Measurements from ENCODE around the gene NEUROG3.
"Not testable (repeated sequence)": the region's sequence is repeated elsewhere in the genome, so short reads cannot be mapped to it uniquely, and the experiment has no call there.

Gene NEUROG3

GRCh38 chr10:69571618-69572158, 1.5 kb downstream of the NEUROG3 start:
- DNase-seq (ENCODE audit: low spot score): no peak

DNA sequence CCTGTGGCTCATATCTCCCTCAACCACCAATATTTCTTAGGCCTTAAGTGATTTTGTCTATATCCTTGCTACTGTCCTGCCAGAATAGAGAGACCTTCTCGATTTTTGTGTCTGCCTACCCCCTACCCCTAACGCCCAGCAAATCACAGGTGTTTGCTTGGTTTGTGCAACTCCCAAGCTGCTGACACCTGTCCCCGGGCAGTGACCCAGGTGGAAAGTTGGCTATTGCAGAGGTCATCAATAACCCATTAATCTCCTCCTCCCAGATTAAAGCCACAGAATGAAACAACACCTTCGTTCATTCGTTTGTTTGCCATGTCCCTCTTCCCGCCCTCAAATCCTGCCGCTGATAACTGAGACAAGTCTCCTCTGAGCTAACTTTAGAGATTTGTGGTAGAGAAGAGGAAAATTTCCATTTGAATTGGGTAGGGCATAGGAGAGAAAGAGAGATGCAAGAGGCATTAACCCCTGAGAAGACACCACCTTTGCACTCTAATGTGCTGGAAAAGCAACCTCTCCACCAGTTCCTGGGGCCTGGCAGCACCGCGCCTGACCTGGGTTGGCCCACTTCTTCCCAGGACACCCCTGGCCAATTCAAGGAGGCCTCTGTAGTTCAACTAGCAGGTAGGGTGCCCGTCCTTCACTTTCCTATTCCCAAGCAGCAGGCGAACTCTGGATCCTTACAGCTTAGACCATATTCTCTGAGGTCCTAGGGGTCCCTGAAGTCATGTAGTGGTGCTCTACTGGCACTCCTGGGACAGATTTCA, 3.0 kb downstream of the NEUROG3 start:
- DNase-seq (ENCODE audit: low spot score): no peak

- DNase-seq (ENCODE audit: low spot score): no peak
Measured at GRCh38 chr10:69569396-69569934, 3.8 kb downstream of the NEUROG3 start.

DNA sequence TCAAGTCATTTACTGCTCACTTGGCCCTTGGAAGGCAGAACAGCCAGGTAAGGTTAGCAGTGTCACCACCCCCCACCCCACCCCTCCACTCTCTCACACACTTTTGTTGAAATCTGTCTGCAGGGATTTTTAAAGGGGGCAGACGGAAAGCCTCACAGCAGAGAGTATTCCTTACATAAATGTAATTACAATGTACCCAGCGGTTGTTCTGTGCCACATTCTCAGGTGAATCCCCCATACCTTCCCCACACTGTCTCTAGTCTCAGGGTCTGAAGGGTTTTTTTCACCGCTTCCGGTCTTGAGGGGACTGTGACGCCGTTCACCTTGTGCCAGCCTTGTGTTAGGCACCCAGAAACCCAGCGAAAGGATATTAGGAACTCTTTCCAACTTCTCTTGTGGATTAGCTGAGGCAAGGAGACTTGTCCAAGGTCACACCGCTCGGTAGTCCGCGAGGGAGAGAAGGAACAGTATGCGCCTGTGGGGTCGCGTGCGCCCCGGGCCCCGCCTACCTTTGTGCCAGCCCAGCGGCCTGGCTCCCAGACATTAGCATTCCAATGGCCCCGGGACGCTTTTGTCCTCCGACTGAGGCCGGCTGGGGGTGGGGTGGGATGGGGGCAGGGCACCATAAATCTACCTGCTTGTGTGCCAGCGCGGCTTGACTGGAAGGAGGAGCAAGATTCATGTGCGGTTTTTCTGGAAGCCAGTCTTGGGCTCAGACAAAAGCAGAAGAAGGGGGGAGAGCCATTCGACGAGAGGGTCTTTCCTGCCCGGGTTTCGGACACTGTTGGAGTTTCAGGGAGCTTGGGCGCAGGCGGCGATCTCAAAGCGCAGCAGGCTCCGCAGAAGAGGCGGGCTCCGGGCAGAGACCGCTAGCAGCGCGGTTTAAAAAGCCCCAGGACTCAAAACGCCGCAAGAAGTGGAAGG, 4.5 kb downstream of the NEUROG3 start:
- DNase-seq (ENCODE audit: low spot score): no peak

DNA sequence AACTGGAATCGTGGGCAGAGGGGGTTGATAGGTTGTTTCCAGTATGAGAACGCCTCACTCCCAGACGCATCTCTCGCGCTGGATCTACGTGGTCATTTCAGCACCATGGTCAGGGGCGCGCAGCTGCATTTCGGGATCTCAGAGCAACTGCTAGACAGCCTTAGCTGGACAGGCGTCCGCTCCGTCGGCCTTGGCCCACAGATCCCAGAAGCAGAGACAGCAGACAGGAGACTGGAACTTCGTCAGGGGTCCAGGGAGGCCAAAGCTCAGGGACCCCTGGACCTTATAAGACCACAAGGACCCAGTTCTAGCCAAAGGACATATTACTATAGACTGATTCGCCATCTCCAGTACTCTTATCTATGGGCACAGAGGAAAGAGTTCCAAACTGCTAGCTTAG, 5.3 kb downstream of the NEUROG3 start:
- DNase-seq (ENCODE audit: low spot score): peak; percentile 82

DNA sequence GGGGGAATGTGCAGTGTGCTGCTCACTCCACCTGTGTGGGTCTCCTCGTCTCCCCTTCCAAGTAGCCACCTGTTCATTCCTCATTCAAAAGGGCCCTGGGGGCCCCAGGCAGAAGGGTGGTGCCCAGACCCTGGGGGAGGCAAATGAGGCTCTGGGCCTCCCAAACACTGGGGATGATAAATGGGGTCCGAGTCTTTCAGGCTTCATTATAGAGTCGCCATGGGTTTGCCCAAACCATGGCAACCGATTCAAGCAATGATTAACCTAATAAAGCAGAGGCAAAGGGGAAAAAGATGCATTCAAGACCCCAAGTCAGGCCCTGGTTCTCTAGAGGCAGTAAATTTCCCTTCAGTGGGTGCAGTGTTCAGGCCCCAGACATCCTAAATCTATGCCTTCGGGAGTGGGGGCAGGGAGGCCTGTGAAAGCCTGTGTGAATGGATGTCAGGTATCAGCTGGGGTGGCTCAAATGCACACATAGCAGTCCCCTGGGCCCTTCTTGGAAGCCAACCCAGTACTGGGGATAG, 10.4 kb downstream of the NEUROG3 start:
- no peak for DNase-seq (ENCODE audit: low spot score)

- no peak for DNase-seq (ENCODE audit: low spot score)
Measured at GRCh38 chr10:69559525-69559924, 13.7 kb downstream of the NEUROG3 start.

GRCh38 chr10:69558559-69558958, 14.7 kb downstream of the NEUROG3 start:
- no peak for DNase-seq (ENCODE audit: low spot score)

- DNase-seq (ENCODE audit: low spot score): no peak
Measured at GRCh38 chr10:69554611-69555010, 18.6 kb downstream of the NEUROG3 start.

DNA sequence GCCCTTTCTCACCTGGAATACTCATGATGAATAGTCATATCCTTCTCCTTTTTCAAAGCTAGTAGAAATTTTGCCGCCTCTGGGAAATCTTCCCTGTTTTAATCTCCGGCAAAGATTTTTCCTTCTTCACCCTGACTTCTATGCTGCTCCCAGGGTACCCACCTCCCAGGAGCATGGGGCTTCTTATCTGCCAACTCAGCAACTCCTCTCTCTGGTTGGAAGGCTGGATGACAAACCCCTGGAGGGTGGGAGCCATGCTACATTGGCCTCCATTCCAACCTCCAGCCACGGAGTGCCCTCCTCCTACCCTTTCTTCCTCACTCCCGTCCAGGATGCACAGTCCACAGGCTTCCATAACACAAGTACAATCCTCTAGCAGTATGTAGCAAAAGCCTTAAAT, 19.9 kb downstream of the NEUROG3 start:
- no peak for DNase-seq (ENCODE audit: low spot score)

DNA sequence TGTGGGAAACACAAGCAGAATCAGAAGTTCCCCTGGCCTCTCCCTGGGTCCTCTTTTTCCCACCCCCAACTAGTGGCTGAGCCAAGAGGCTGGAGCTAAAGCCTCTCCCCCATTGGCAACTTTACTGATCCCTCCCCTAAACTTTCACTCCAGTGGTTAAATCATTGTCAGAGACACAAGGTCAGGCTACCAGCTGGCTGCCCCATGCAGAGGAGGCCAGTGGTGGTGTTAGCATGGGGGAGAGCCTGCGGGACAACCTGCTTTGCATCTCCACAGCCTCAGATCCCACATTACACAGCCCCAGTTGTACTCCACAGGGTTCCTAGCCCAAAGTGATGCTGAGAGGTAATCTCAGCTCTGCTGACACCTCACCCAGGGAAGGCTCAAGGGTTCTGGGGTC, 21.0 kb downstream of the NEUROG3 start:
- no peak for DNase-seq (ENCODE audit: low spot score)

- DNase-seq (ENCODE audit: low spot score): no peak
Measured at GRCh38 chr10:69549959-69550358, 23.3 kb downstream of the NEUROG3 start.

DNA sequence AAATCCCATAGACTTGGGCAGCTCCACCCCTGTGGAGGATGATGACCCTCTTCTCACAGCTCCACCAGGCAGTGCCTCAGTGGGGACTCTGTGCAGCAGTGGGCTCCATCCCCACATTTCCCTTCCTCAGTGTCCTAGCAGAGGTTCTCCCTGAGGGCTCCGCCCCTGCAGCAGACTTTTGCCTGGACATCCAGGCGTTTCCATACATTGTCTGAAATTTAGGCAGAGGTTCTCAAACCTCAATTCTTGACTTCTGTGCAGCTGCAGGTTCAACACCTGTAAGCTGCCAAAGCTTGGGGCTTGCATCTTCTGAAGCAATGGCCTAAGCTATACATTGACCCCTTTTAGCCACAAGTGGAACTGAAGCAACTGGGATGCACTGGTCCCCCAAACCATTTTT, 31.8 kb downstream of the NEUROG3 start:
- DNase-seq (ENCODE audit: low spot score): no peak

DNA sequence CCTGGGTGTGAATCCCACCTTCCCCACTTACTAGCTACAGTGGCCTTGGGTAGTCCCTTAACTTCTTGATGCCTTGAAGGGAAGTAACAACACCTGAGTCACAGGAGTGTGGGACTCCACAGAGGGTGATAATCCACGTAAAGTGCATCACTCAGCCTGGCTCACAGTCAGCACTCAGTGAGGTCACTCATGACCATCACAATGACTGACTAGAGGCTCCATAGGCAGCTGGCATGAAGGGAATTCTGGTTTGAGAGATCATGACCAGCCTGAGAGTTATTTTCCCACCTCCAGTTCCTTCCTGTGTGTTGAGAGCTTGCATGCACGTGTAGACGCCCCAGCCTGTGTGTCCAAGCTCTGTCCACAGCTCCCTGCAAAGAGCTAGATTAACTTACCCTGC, 34.8 kb downstream of the NEUROG3 start:
- DNase-seq (ENCODE audit: low spot score): no peak

- no peak for DNase-seq (ENCODE audit: low spot score)
Measured at GRCh38 chr10:69537449-69537848, 35.8 kb downstream of the NEUROG3 start.

- not testable (repeated sequence) for DNase-seq (ENCODE audit: low spot score)
Measured at GRCh38 chr10:69536521-69536920, 36.7 kb downstream of the NEUROG3 start.

DNA sequence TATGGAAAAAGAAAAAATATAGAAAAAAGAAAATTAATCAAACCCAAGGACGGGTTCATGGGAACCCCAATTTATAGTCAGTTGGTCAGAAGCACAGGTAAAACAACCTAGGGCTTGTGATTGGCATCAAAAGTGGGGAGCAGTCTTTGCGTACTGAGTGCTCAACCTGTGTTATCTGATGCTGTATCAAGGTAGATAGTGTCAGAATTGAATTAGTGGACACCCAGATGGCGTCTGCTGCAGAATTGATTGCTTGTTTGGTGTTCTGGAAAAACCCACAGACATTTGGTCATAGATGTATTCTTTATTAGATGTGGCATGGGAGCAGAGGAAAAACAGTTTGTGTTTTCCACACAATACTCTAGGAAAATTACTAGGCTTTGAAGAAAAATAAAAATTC, 39.6 kb downstream of the NEUROG3 start:
- DNase-seq (ENCODE audit: low spot score): no peak

GRCh38 chr10:69527961-69528360, 45.3 kb downstream of the NEUROG3 start:
- DNase-seq (ENCODE audit: low spot score): no peak
